Measurements from ENCODE around the gene GPX5.

GPX5 gene

GRCh38 chr6:28488916-28489365, 36.7 kb upstream of the GPX5 start:
- no peaks in the 10 kb centered on the region for H3K9me3 ChIP-seq (ENCODE audit: insufficient read depth, low read depth, low read length)
- H3K79me2 ChIP-seq (ENCODE audit: insufficient read depth, low read length), result no peaks in the 10 kb centered on the region
- H3F3A ChIP-seq (ENCODE audit: low read depth), result no peaks in the 10 kb centered on the region
- H4K20me1 ChIP-seq (ENCODE audit: insufficient read depth, low read length, poor library complexity, severe bottlenecking), result no peaks in the 10 kb centered on the region
- no peak overlapping the region for H3K4me2 ChIP-seq (ENCODE audit: low read depth, low read length, poor library complexity, severe bottlenecking)
- no peak for TF ChIP-seq EZH2phosphoT487 (IDR thresholded peaks at IDR 0.05; ENCODE audit: borderline replicate concordance)
- no peak for TF ChIP-seq CTCF (conservative IDR thresholded peaks at IDR 0.05; ENCODE audit: low read length)
- H3K4me3 ChIP-seq (ENCODE audit: low read length, poor library complexity, severe bottlenecking), result no peak overlapping the region
- H2AFZ ChIP-seq (ENCODE audit: low read length), result no peak overlapping the region
- H3K9ac ChIP-seq (ENCODE audit: low read depth, low read length, poor library complexity, severe bottlenecking), result no peak overlapping the region
- no peaks in the 10 kb centered on the region for H3K27me3 ChIP-seq (ENCODE audit: insufficient read depth, low read length, poor library complexity, severe bottlenecking)
- H3K36me3 ChIP-seq (ENCODE audit: insufficient read depth, low read length), result no peaks in the 10 kb centered on the region
- no peaks in the 10 kb centered on the region for H3K4me1 ChIP-seq (ENCODE audit: insufficient read depth, low read length, poor library complexity, severe bottlenecking)
- no peaks in the 10 kb centered on the region for H3K9me2 ChIP-seq (replicated peaks; ENCODE audit: low read depth, low read length)

GRCh38 chr6:28489366-28490204, 36.1 kb upstream of the GPX5 start:
- H3K4me1 ChIP-seq (ENCODE audit: insufficient read depth, low read length, poor library complexity, severe bottlenecking), result no peaks in the 10 kb centered on the region
- H3K9ac ChIP-seq (ENCODE audit: low read depth, low read length, poor library complexity, severe bottlenecking), result no peak overlapping the region
- H3K27me3 ChIP-seq (ENCODE audit: insufficient read depth, low read length, poor library complexity, severe bottlenecking), result no peaks in the 10 kb centered on the region
- no peaks in the 10 kb centered on the region for H4K20me1 ChIP-seq (ENCODE audit: insufficient read depth, low read length, poor library complexity, severe bottlenecking)
- H3K9me3 ChIP-seq (ENCODE audit: insufficient read depth, low read depth, low read length), result no peaks in the 10 kb centered on the region
- no peaks in the 10 kb centered on the region for H3K9me2 ChIP-seq (replicated peaks; ENCODE audit: low read depth, low read length)
- no peak overlapping the region for H3K4me2 ChIP-seq (ENCODE audit: low read depth, low read length, poor library complexity, severe bottlenecking)
- H3K79me2 ChIP-seq (ENCODE audit: insufficient read depth, low read length), result no peaks in the 10 kb centered on the region
- H3F3A ChIP-seq (ENCODE audit: low read depth), result no peaks in the 10 kb centered on the region
- TF ChIP-seq EZH2phosphoT487 (IDR thresholded peaks at IDR 0.05; ENCODE audit: borderline replicate concordance), result no peak
- no peak for TF ChIP-seq CTCF (conservative IDR thresholded peaks at IDR 0.05; ENCODE audit: low read length)
- H2AFZ ChIP-seq (ENCODE audit: low read length), result no peak overlapping the region
- H3K36me3 ChIP-seq (ENCODE audit: insufficient read depth, low read length), result no peaks in the 10 kb centered on the region
- H3K4me3 ChIP-seq (ENCODE audit: low read length, poor library complexity, severe bottlenecking), result no peak overlapping the region

GRCh38 chr6:28490205-28490890, 35.3 kb upstream of the GPX5 start:
- Histone ChIP-seq H3K9ac (ENCODE audit: low read depth, low read length, poor library complexity, severe bottlenecking) (no peak overlapping the region), H4K20me1 (ENCODE audit: insufficient read depth, low read length, poor library complexity, severe bottlenecking) (no peaks in the 10 kb centered on the region), H3K9me2 (replicated peaks; ENCODE audit: low read depth, low read length) (no peaks in the 10 kb centered on the region), H3K36me3 (ENCODE audit: insufficient read depth, low read length) (no peaks in the 10 kb centered on the region), H3K4me2 (ENCODE audit: low read depth, low read length, poor library complexity, severe bottlenecking) (no peak overlapping the region), H3K27me3 (ENCODE audit: insufficient read depth, low read length, poor library complexity, severe bottlenecking) (no peaks in the 10 kb centered on the region), H3F3A (ENCODE audit: low read depth) (no peaks in the 10 kb centered on the region), H3K9me3 (ENCODE audit: insufficient read depth, low read depth, low read length) (no peaks in the 10 kb centered on the region), H3K79me2 (ENCODE audit: insufficient read depth, low read length) (no peaks in the 10 kb centered on the region), H2AFZ (ENCODE audit: low read length) (no peak overlapping the region), H3K4me3 (ENCODE audit: low read length, poor library complexity, severe bottlenecking) (no peak overlapping the region), H3K4me1 (ENCODE audit: insufficient read depth, low read length, poor library complexity, severe bottlenecking) (no peaks in the 10 kb centered on the region)
- TF ChIP-seq EZH2phosphoT487 (IDR thresholded peaks at IDR 0.05; ENCODE audit: borderline replicate concordance) (no peak), CTCF (conservative IDR thresholded peaks at IDR 0.05; ENCODE audit: low read length) (no peak)
